HL-60/S4 treated with retinoic acid at 250 ng/mL for 4 days and 3 days (cell line): Measurements from ENCODE around the gene GEMIN4.

Source experiments
- in situ Hi-C: fragments of 300-500 bp; cut with MboI; formaldehyde crosslinking; loops from 2 replicates; pipeline ENCODE4 v1.7.0; 2022; ENCODE audit warnings: low sequenced_read_pairs

The GEMIN4 gene

GRCh38 chr17:745406-745805 is 6.7 kb downstream of the GEMIN4 start:
- in situ Hi-C loops, result loop anchor here (25.0 kb wide), 1 partner anchor 242 kb away; the partner anchor contains the start of genes NXN and TIMM22

GRCh38 chr17:744937-745336 is 7.1 kb downstream of the GEMIN4 start:
- in situ Hi-C loops, result loop anchor here (25.0 kb wide), 1 partner anchor 242 kb away; the partner anchor contains the start of genes NXN and TIMM22

- in situ Hi-C loops, result loop anchor here (25.0 kb wide), 1 partner anchor 244 kb away; the partner anchor contains the start of genes NXN and TIMM22
Measured at GRCh38 chr17:743139-743538, 8.9 kb downstream of the GEMIN4 start.

- in situ Hi-C loops, result loop anchor here (25.0 kb wide), 1 partner anchor 245 kb away; the partner anchor contains the start of genes NXN and TIMM22
Measured at GRCh38 chr17:742147-742793, 9.8 kb downstream of the GEMIN4 start.

GRCh38 chr17:740240-741017 is 11.6 kb downstream of the GEMIN4 start:
- in situ Hi-C loops, result loop anchor here (25.0 kb wide), 1 partner anchor 247 kb away; the partner anchor contains the start of genes NXN and TIMM22

- in situ Hi-C loops, result loop anchor here (25.0 kb wide), 1 partner anchor 250 kb away; the partner anchor contains the start of genes NXN and TIMM22
Measured at GRCh38 chr17:737561-738113, 14.4 kb downstream of the GEMIN4 start.

- in situ Hi-C loops, result loop anchor here (25.0 kb wide), 1 partner anchor 254 kb away; the partner anchor contains the start of genes NXN and TIMM22
Measured at GRCh38 chr17:733743-734142, 18.3 kb downstream of the GEMIN4 start.

GRCh38 chr17:732902-733720 is 19.0 kb downstream of the GEMIN4 start:
- in situ Hi-C loops, result loop anchor here (25.0 kb wide), 1 partner anchor 254 kb away; the partner anchor contains the start of genes NXN and TIMM22

GRCh38 chr17:732067-732901 is 19.8 kb downstream of the GEMIN4 start, which contains the start of gene TLCD3A:
Gene TLCD3A, plus strand, starts transcription at chr17:732596. Its CDS starts 52 bp downstream, at chr17:732648.
- in situ Hi-C loops, result loop anchor here (25.0 kb wide), 1 partner anchor 255 kb away; the partner anchor contains the start of genes NXN and TIMM22

- in situ Hi-C loops, result loop anchor here (25.0 kb wide), 1 partner anchor 256 kb away; the partner anchor contains the start of genes NXN and TIMM22
Measured at GRCh38 chr17:731644-732066, 20.4 kb downstream of the GEMIN4 start.

- in situ Hi-C loops, result loop anchor here (25.0 kb wide), 1 partner anchor 258 kb away; the partner anchor contains the start of genes NXN and TIMM22
Measured at GRCh38 chr17:728911-729310, 23.2 kb downstream of the GEMIN4 start.

GRCh38 chr17:726271-726919 is 25.7 kb downstream of the GEMIN4 start:
- in situ Hi-C loops, result loop anchor here (25.0 kb wide), 1 partner anchor 261 kb away; the partner anchor contains the start of genes NXN and TIMM22

GRCh38 chr17:725746-726145 is 26.3 kb downstream of the GEMIN4 start:
- in situ Hi-C loops, result loop anchor here (25.0 kb wide), 1 partner anchor 262 kb away; the partner anchor contains the start of genes NXN and TIMM22

- in situ Hi-C loops, result loop anchor here (25.0 kb wide), 1 partner anchor 262 kb away; the partner anchor contains the start of genes NXN and TIMM22
Measured at GRCh38 chr17:725084-725483, 27.0 kb downstream of the GEMIN4 start.

GRCh38 chr17:721540-721937 is 30.5 kb downstream of the GEMIN4 start:
- in situ Hi-C loops, result no loop called here

GRCh38 chr17:720706-721539 is 31.1 kb downstream of the GEMIN4 start:
- in situ Hi-C loops, result no loop called here

- in situ Hi-C loops, result no loop called here
Measured at GRCh38 chr17:718075-718474, 34.0 kb downstream of the GEMIN4 start.
